Measurements from ENCODE around the gene ART5.
"Not testable (repeated sequence)": the region's sequence is repeated elsewhere in the genome, so short reads cannot be mapped to it uniquely, and the experiment has no call there.

The ART5 gene

GRCh38 chr11:3641701-3642070 lies at the start of gene ART5:
Gene ART5 (minus strand): TSS chr11:3641992. CDS start chr11:3641862, 130 bp downstream.
- no peak for DNase-seq

GRCh38 chr11:3686751-3687150 lies 45.0 kb upstream of the ART5 start:
- no peak for DNase-seq

GRCh38 chr11:3685923-3686322 lies 44.1 kb upstream of the ART5 start:
- no peak for DNase-seq

GRCh38 chr11:3684819-3685172 lies 43.0 kb upstream of the ART5 start:
- DNase-seq = no peak

GRCh38 chr11:3684129-3684818 lies 42.5 kb upstream of the ART5 start:
- DNase-seq = no peak

GRCh38 chr11:3683039-3683438 lies 41.2 kb upstream of the ART5 start:
- no peak for DNase-seq

- DNase-seq = no peak
Measured at GRCh38 chr11:3679077-3679476, 37.3 kb upstream of the ART5 start.

GRCh38 chr11:3675971-3676370 lies 34.2 kb upstream of the ART5 start:
- no peak for DNase-seq

GRCh38 chr11:3674189-3674588 lies 32.4 kb upstream of the ART5 start:
- DNase-seq = no peak

GRCh38 chr11:3671334-3672254 lies 29.8 kb upstream of the ART5 start, which contains the start of gene CHRNA10:
Gene CHRNA10 (minus strand): TSS chr11:3671384. CDS start chr11:3671312, 72 bp downstream.
- DNase-seq = no peak

GRCh38 chr11:3669742-3670183 lies 28.0 kb upstream of the ART5 start:
- no peak for DNase-seq

- DNase-seq = no peak
Measured at GRCh38 chr11:3669128-3669527, 27.3 kb upstream of the ART5 start.

- DNase-seq = no peak
Measured at GRCh38 chr11:3667149-3668035, 25.6 kb upstream of the ART5 start.

- no peak for DNase-seq
Measured at GRCh38 chr11:3666023-3666530, 24.3 kb upstream of the ART5 start.

GRCh38 chr11:3665336-3666022 lies 23.7 kb upstream of the ART5 start:
- no peak for DNase-seq

GRCh38 chr11:3664032-3664630 lies 22.3 kb upstream of the ART5 start:
- no peak for DNase-seq

GRCh38 chr11:3662856-3663255 lies 21.1 kb upstream of the ART5 start:
- no peak for DNase-seq

- no peak for DNase-seq
Measured at GRCh38 chr11:3660960-3661359, 19.2 kb upstream of the ART5 start.

- no peak for DNase-seq
Measured at GRCh38 chr11:3659595-3660515, 18.1 kb upstream of the ART5 start.

- no peak for DNase-seq
Measured at GRCh38 chr11:3658252-3658651, 16.5 kb upstream of the ART5 start.

- not testable (repeated sequence) for DNase-seq
Measured at GRCh38 chr11:3657331-3657730, 15.5 kb upstream of the ART5 start.

Measured in activated naive CD4-positive, alpha-beta T cell treated with Interleukin-2 at 50 U/mL for 16 hours (primary cell).